Activated naive CD4-positive, alpha-beta T cell treated with anti-CD3 and anti-CD28 coated beads for 36 hours (primary cell): ENCODE data around the gene PNMA6E. TPM values are rescaled to one million over a fixed set of nuclear protein-coding genes. Genes with fewer than 3 reads are reported as not detected.

Experiments
- CTCF ChIA-PET: fragments of 350-600 bp; sonication (Branson Sonifier 250); formaldehyde crosslinking; loops from one replicate; lab custom pipeline; 2021; ENCODE audit warnings: antibody characterized with exemption; lab: Charles Lee
- DNase-seq: peaks from one replicate; pipeline ENCODE4 v3.0.0-alpha.2; 2020
- H3K27ac Mint-ChIP-seq: one replicate; pipeline ENCODE4 v1.8.0; 2021; ENCODE audit warnings: mild to moderate bottlenecking, mixed read lengths
- H3K27me3 Mint-ChIP-seq: one replicate; pipeline ENCODE4 v1.8.0; 2021; ENCODE audit warnings: low read depth, mixed read lengths
- H3K36me3 Mint-ChIP-seq: one replicate; pipeline ENCODE4 v1.8.0; 2021; ENCODE audit warnings: low read depth, mixed read lengths
- H3K4me1 Mint-ChIP-seq: one replicate; pipeline ENCODE4 v1.8.0; 2021; ENCODE audit warnings: low read depth, mixed read lengths
- H3K4me3 Mint-ChIP-seq: one replicate; pipeline ENCODE4 v1.8.0; 2021; ENCODE audit warnings: mild to moderate bottlenecking, moderate library complexity, mixed read lengths
- H3K9me3 Mint-ChIP-seq: one replicate; pipeline ENCODE4 v1.8.0; 2021; ENCODE audit warnings: mixed read lengths
- intact Hi-C: fragments of 100-400 bp; cut with micrococcal nuclease; formaldehyde crosslinking; loops from one replicate; pipeline ENCODE4 v1.15.1; 2023
- total RNA-seq, 2 experiments: library from RNA; stranded (reverse); gene quantifications; one replicate each; pipeline ENCODE4 v1.2.3, GENCODE V29; 2021

PNMA6E gene
- total RNA-seq, 2 experiments from 2014 or later = not detected

GRCh38 chrX:153374426-153374825, 26.7 kb downstream of the PNMA6E start:
- peaks cover 5% of the 10 kb centered on the region for H3K4me1 Mint-ChIP-seq
- CTCF ChIA-PET = no interaction called here
- intact Hi-C loops = loop anchor here (5.0 kb wide), 1 partner anchor 342 kb away; no protein-coding TSS in a partner anchor
- H3K27me3 Mint-ChIP-seq = no peaks in the 10 kb centered on the region
- H3K36me3 Mint-ChIP-seq = no peaks in the 10 kb centered on the region
- no peaks in the 10 kb centered on the region for H3K9me3 Mint-ChIP-seq
- no peak overlapping the region for H3K4me3 Mint-ChIP-seq
- no peak overlapping the region for H3K27ac Mint-ChIP-seq
- DNase-seq = peak; percentile 8

GRCh38 chrX:153372949-153373348, 28.2 kb downstream of the PNMA6E start:
- Mint-ChIP-seq H3K9me3 (no peaks in the 10 kb centered on the region), H3K4me3 (no peak overlapping the region), H3K36me3 (no peaks in the 10 kb centered on the region), H3K27me3 (no peaks in the 10 kb centered on the region), H3K27ac (no peak overlapping the region), H3K4me1 (peaks cover 5% of the 10 kb centered on the region)
- CTCF ChIA-PET = no interaction called here
- intact Hi-C loops = loop anchor here (5.0 kb wide), 1 partner anchor 341 kb away; no protein-coding TSS in a partner anchor
- no peak for DNase-seq

- Mint-ChIP-seq H3K27me3 (no peaks in the 10 kb centered on the region), H3K27ac (no peak overlapping the region), H3K9me3 (no peaks in the 10 kb centered on the region), H3K36me3 (no peaks in the 10 kb centered on the region), H3K4me1 (peaks cover 5% of the 10 kb centered on the region), H3K4me3 (no peak overlapping the region)
- intact Hi-C loops = loop anchor here (2.0 to 5.0 kb wide), 2 partner anchors 34 to 339 kb away; no protein-coding TSS in a partner anchor
- CTCF ChIA-PET = interaction anchor here (0.6 kb wide), 1 partner anchor 392 kb away, joined by 4 read pairs; no protein-coding TSS in a partner anchor
- DNase-seq = no peak
Observed at GRCh38 chrX:153371256-153371655, 29.9 kb downstream of the PNMA6E start.

- intact Hi-C loops = loop anchor here (2.0 to 5.0 kb wide), 2 partner anchors 34 to 338 kb away; no protein-coding TSS in a partner anchor
- no peaks in the 10 kb centered on the region for H3K9me3 Mint-ChIP-seq
- H3K4me3 Mint-ChIP-seq = no peak overlapping the region
- H3K4me1 Mint-ChIP-seq = peaks cover 11% of the 10 kb centered on the region
- no peaks in the 10 kb centered on the region for H3K36me3 Mint-ChIP-seq
- H3K27me3 Mint-ChIP-seq = no peaks in the 10 kb centered on the region
- no peak for DNase-seq
- CTCF ChIA-PET = no interaction called here
- no peak overlapping the region for H3K27ac Mint-ChIP-seq
Observed at GRCh38 chrX:153370293-153371055, 30.7 kb downstream of the PNMA6E start.

GRCh38 chrX:153366878-153367538, 34.1 kb downstream of the PNMA6E start:
- no peaks in the 10 kb centered on the region for H3K9me3 Mint-ChIP-seq
- intact Hi-C loops = no loop called here
- no peaks in the 10 kb centered on the region for H3K27me3 Mint-ChIP-seq
- no peaks in the 10 kb centered on the region for H3K36me3 Mint-ChIP-seq
- DNase-seq = no peak
- no peak overlapping the region for H3K4me3 Mint-ChIP-seq
- peaks cover 11% of the 10 kb centered on the region for H3K4me1 Mint-ChIP-seq
- H3K27ac Mint-ChIP-seq = no peak overlapping the region
- CTCF ChIA-PET = interaction anchor here (0.8 kb wide), 1 partner anchor 12 kb away, joined by 3 read pairs; no protein-coding TSS in a partner anchor

GRCh38 chrX:153366119-153366518, 35.0 kb downstream of the PNMA6E start:
- no peak for DNase-seq
- no peak overlapping the region for H3K27ac Mint-ChIP-seq
- CTCF ChIA-PET = interaction anchor here (0.6 kb wide), 1 partner anchor 21 kb away, joined by 3 read pairs; no protein-coding TSS in a partner anchor

GRCh38 chrX:153365670-153366069, 35.5 kb downstream of the PNMA6E start:
- DNase-seq = no peak
- peaks cover 8% of the 10 kb centered on the region for H3K4me1 Mint-ChIP-seq
- no peak overlapping the region for H3K27ac Mint-ChIP-seq
- H3K9me3 Mint-ChIP-seq = no peaks in the 10 kb centered on the region
- intact Hi-C loops = no loop called here
- CTCF ChIA-PET = interaction anchor here (0.6 kb wide), 1 partner anchor 20 kb away, joined by 3 read pairs; no protein-coding TSS in a partner anchor
- H3K27me3 Mint-ChIP-seq = no peaks in the 10 kb centered on the region
- H3K36me3 Mint-ChIP-seq = no peaks in the 10 kb centered on the region
- H3K4me3 Mint-ChIP-seq = no peak overlapping the region

More at GRCh38 chrX:153366119-153366518, 35.0 kb downstream of the PNMA6E start:
- H3K36me3 Mint-ChIP-seq = no peaks in the 10 kb centered on the region
- peaks cover 11% of the 10 kb centered on the region for H3K4me1 Mint-ChIP-seq
- H3K27me3 Mint-ChIP-seq = no peaks in the 10 kb centered on the region
- intact Hi-C loops = no loop called here
- no peak overlapping the region for H3K4me3 Mint-ChIP-seq
- H3K9me3 Mint-ChIP-seq = no peaks in the 10 kb centered on the region

GRCh38 chrX:153361781-153362397, 39.3 kb downstream of the PNMA6E start:
- H3K27me3 Mint-ChIP-seq = no peaks in the 10 kb centered on the region
- CTCF ChIA-PET = no interaction called here
- intact Hi-C loops = no loop called here
- H3K4me3 Mint-ChIP-seq = no peak overlapping the region
- H3K4me1 Mint-ChIP-seq = peaks cover 5% of the 10 kb centered on the region
- H3K36me3 Mint-ChIP-seq = peaks cover 4% of the 10 kb centered on the region
- no peak for DNase-seq
- H3K9me3 Mint-ChIP-seq = peaks cover 1% of the 10 kb centered on the region
- H3K27ac Mint-ChIP-seq = no peak overlapping the region

GRCh38 chrX:153357877-153358276, 43.3 kb downstream of the PNMA6E start:
- H3K36me3 Mint-ChIP-seq = peaks cover 4% of the 10 kb centered on the region
- CTCF ChIA-PET = no interaction called here
- H3K4me1 Mint-ChIP-seq = no peaks in the 10 kb centered on the region
- no peak overlapping the region for H3K4me3 Mint-ChIP-seq
- H3K27ac Mint-ChIP-seq = no peak overlapping the region
- intact Hi-C loops = no loop called here
- no peak for DNase-seq
- H3K9me3 Mint-ChIP-seq = peaks cover 1% of the 10 kb centered on the region
- H3K27me3 Mint-ChIP-seq = no peaks in the 10 kb centered on the region

- Mint-ChIP-seq H3K4me3 (no peak overlapping the region), H3K9me3 (no peaks in the 10 kb centered on the region), H3K36me3 (peaks cover 12% of the 10 kb centered on the region), H3K27ac (no peak overlapping the region), H3K27me3 (no peaks in the 10 kb centered on the region), H3K4me1 (peaks cover 3% of the 10 kb centered on the region)
- DNase-seq = no peak
- intact Hi-C loops = no loop called here
- CTCF ChIA-PET = no interaction called here
Observed at GRCh38 chrX:153353416-153353815, 47.7 kb downstream of the PNMA6E start.

- intact Hi-C loops = no loop called here
- peaks cover 3% of the 10 kb centered on the region for H3K4me1 Mint-ChIP-seq
- H3K36me3 Mint-ChIP-seq = peaks cover 13% of the 10 kb centered on the region
- DNase-seq = no peak
- H3K27me3 Mint-ChIP-seq = no peaks in the 10 kb centered on the region
- no peak overlapping the region for H3K27ac Mint-ChIP-seq
- no peaks in the 10 kb centered on the region for H3K9me3 Mint-ChIP-seq
- no peak overlapping the region for H3K4me3 Mint-ChIP-seq
- CTCF ChIA-PET = no interaction called here
Observed at GRCh38 chrX:153352858-153353257, 48.3 kb downstream of the PNMA6E start.

- intact Hi-C loops = no loop called here
- Mint-ChIP-seq H3K4me1 (peaks cover 3% of the 10 kb centered on the region), H3K27ac (no peak overlapping the region), H3K36me3 (peaks cover 10% of the 10 kb centered on the region), H3K27me3 (no peaks in the 10 kb centered on the region), H3K9me3 (no peaks in the 10 kb centered on the region), H3K4me3 (no peak overlapping the region)
- no peak for DNase-seq
- CTCF ChIA-PET = no interaction called here
Observed at GRCh38 chrX:153351981-153352380, 49.2 kb downstream of the PNMA6E start.
